ENCODE measurements around the gene SORBS2.
A peak's percentile ranks its signal among the peaks of the same experiment; 100 is the strongest.

SORBS2 gene

GRCh38 chr4:185767528-185767927 lies 44.5 kb downstream of the SORBS2 start:
- H3K27me3 ChIP-seq (replicated peaks) = no peaks in the 10 kb centered on the region
- H3K27ac ChIP-seq = no peak overlapping the region
- peaks cover 2% of the 10 kb centered on the region for H3K36me3 ChIP-seq (replicated peaks)
- no peak overlapping the region for H3K4me3 ChIP-seq (ENCODE audit: low read depth, low read length)
- DNase-seq = no peak
- TF ChIP-seq CTCF (IDR thresholded peaks at IDR 0.05; ENCODE audit: low read depth, low read length, missing control alignments) = no peak
- in situ Hi-C loops (cut with HindIII; ENCODE audit: low pct_ligation_motif_present, low sequenced_read_pairs) = no loop called here

- in situ Hi-C loops (cut with HindIII; ENCODE audit: low pct_ligation_motif_present, low sequenced_read_pairs) = no loop called here
- Histone ChIP-seq H3K27ac (peak overlapping the region; percentile 32), H3K4me3 (ENCODE audit: low read depth, low read length) (no peak overlapping the region), H3K27me3 (replicated peaks) (no peaks in the 10 kb centered on the region), H3K36me3 (replicated peaks) (peaks cover 4% of the 10 kb centered on the region)
- no peak for TF ChIP-seq CTCF (IDR thresholded peaks at IDR 0.05; ENCODE audit: low read depth, low read length, missing control alignments)
- DNase-seq = no peak
These were observed 47.1 kb downstream of the SORBS2 start for GRCh38 chr4:185764876-185765275.

GRCh38 chr4:185761352-185762235 lies 50.4 kb downstream of the SORBS2 start:
- no peak overlapping the region for H3K4me3 ChIP-seq (ENCODE audit: low read depth, low read length)
- in situ Hi-C loops (cut with HindIII; ENCODE audit: low pct_ligation_motif_present, low sequenced_read_pairs) = no loop called here
- no peak for TF ChIP-seq CTCF (IDR thresholded peaks at IDR 0.05; ENCODE audit: low read depth, low read length, missing control alignments)
- H3K27ac ChIP-seq = peak overlapping the region; percentile 50
- H3K36me3 ChIP-seq (replicated peaks) = peaks cover 3% of the 10 kb centered on the region
- no peak for DNase-seq
- H3K27me3 ChIP-seq (replicated peaks) = no peaks in the 10 kb centered on the region

GRCh38 chr4:185758807-185759206 lies 53.2 kb downstream of the SORBS2 start:
- H3K36me3 ChIP-seq (replicated peaks) = peaks cover 3% of the 10 kb centered on the region
- no peak for DNase-seq

GRCh38 chr4:185755451-185755850 lies 56.5 kb downstream of the SORBS2 start:
- Histone ChIP-seq H3K27ac (peak overlapping the region; percentile 7), H3K4me3 (ENCODE audit: low read depth, low read length) (no peak overlapping the region), H3K27me3 (replicated peaks) (no peaks in the 10 kb centered on the region), H3K36me3 (replicated peaks) (peaks cover 2% of the 10 kb centered on the region)
- no peak for TF ChIP-seq CTCF (IDR thresholded peaks at IDR 0.05; ENCODE audit: low read depth, low read length, missing control alignments)
- in situ Hi-C loops (cut with HindIII; ENCODE audit: low pct_ligation_motif_present, low sequenced_read_pairs) = no loop called here
- DNase-seq = no peak

More at GRCh38 chr4:185758807-185759206, 53.2 kb downstream of the SORBS2 start:
- Histone ChIP-seq H3K4me3 (ENCODE audit: low read depth, low read length) (no peak overlapping the region), H3K27ac (no peak overlapping the region), H3K27me3 (replicated peaks) (no peaks in the 10 kb centered on the region)
- no peak for TF ChIP-seq CTCF (IDR thresholded peaks at IDR 0.05; ENCODE audit: low read depth, low read length, missing control alignments)
- in situ Hi-C loops (cut with HindIII; ENCODE audit: low pct_ligation_motif_present, low sequenced_read_pairs) = no loop called here

All from brain microvascular endothelial cell (primary cell).